Measurements from ENCODE around the gene IL10RA.

IL10RA gene

GRCh38 chr11:118042141-118042540, 55.9 kb downstream of the IL10RA start:
- H3K4me3 ChIP-seq (ENCODE audit: low read length in 2 of 2) = no peak overlapping the region
- no peaks in the 10 kb centered on the region for H3K4me1 ChIP-seq (ENCODE audit: control insufficient read depth in 2 of 2, insufficient read depth in 2 of 2, low read length in 2 of 2)
- H3K9me3 ChIP-seq (ENCODE audit: control insufficient read depth in 2 of 2, low read length in 2 of 2) = no peaks in the 10 kb centered on the region
- H3K27me3 ChIP-seq (ENCODE audit: control insufficient read depth in 2 of 2, insufficient read depth in 2 of 2, low read length in 2 of 2) = peaks cover 0 to 1% of the 10 kb centered on the region in 2 donors
- no peaks in the 10 kb centered on the region for H3K36me3 ChIP-seq (ENCODE audit: control insufficient read depth in 2 of 2, insufficient read depth in 2 of 2, low read length in 2 of 2)
- no peak overlapping the region for H3K9ac ChIP-seq (ENCODE audit: low read depth in 1 of 2, low read length in 2 of 2)
- H3K27ac ChIP-seq (ENCODE audit: low read depth in 2 of 2, low read length in 2 of 2) = no peak overlapping the region

GRCh38 chr11:118042796-118043195, 56.6 kb downstream of the IL10RA start:
- no peak overlapping the region for H3K4me3 ChIP-seq (ENCODE audit: low read length in 2 of 2)
- H3K4me1 ChIP-seq (ENCODE audit: control insufficient read depth in 2 of 2, insufficient read depth in 2 of 2, low read length in 2 of 2) = no peaks in the 10 kb centered on the region
- H3K9ac ChIP-seq (ENCODE audit: low read depth in 1 of 2, low read length in 2 of 2) = no peak overlapping the region
- H3K9me3 ChIP-seq (ENCODE audit: control insufficient read depth in 2 of 2, low read length in 2 of 2) = no peaks in the 10 kb centered on the region
- no peaks in the 10 kb centered on the region for H3K36me3 ChIP-seq (ENCODE audit: control insufficient read depth in 2 of 2, insufficient read depth in 2 of 2, low read length in 2 of 2)
- H3K27me3 ChIP-seq (ENCODE audit: control insufficient read depth in 2 of 2, insufficient read depth in 2 of 2, low read length in 2 of 2) = peaks cover 0 to 1% of the 10 kb centered on the region in 2 donors
- no peak overlapping the region for H3K27ac ChIP-seq (ENCODE audit: low read depth in 2 of 2, low read length in 2 of 2)

- H3K36me3 ChIP-seq (ENCODE audit: control insufficient read depth in 2 of 2, insufficient read depth in 2 of 2, low read length in 2 of 2) = no peaks in the 10 kb centered on the region
- H3K27me3 ChIP-seq (ENCODE audit: control insufficient read depth in 2 of 2, insufficient read depth in 2 of 2, low read length in 2 of 2) = peaks cover 0 to 1% of the 10 kb centered on the region in 2 donors
- H3K9me3 ChIP-seq (ENCODE audit: control insufficient read depth in 2 of 2, low read length in 2 of 2) = no peaks in the 10 kb centered on the region
- H3K4me3 ChIP-seq (ENCODE audit: low read length in 2 of 2) = no peak overlapping the region
- no peak overlapping the region for H3K9ac ChIP-seq (ENCODE audit: low read depth in 1 of 2, low read length in 2 of 2)
- no peaks in the 10 kb centered on the region for H3K4me1 ChIP-seq (ENCODE audit: control insufficient read depth in 2 of 2, insufficient read depth in 2 of 2, low read length in 2 of 2)
- H3K27ac ChIP-seq (ENCODE audit: low read depth in 2 of 2, low read length in 2 of 2) = no peak overlapping the region
These were observed 59.0 kb downstream of the IL10RA start for GRCh38 chr11:118045191-118045590.

GRCh38 chr11:118046051-118046963, 60.1 kb downstream of the IL10RA start:
- peaks cover 0 to 3% of the 10 kb centered on the region in 2 donors for H3K4me1 ChIP-seq (ENCODE audit: control insufficient read depth in 2 of 2, insufficient read depth in 2 of 2, low read length in 2 of 2)
- no peaks in the 10 kb centered on the region for H3K36me3 ChIP-seq (ENCODE audit: control insufficient read depth in 2 of 2, insufficient read depth in 2 of 2, low read length in 2 of 2)
- H3K27me3 ChIP-seq (ENCODE audit: control insufficient read depth in 2 of 2, insufficient read depth in 2 of 2, low read length in 2 of 2) = peaks cover 0 to 1% of the 10 kb centered on the region in 2 donors
- no peak overlapping the region for H3K27ac ChIP-seq (ENCODE audit: low read depth in 2 of 2, low read length in 2 of 2)
- H3K9me3 ChIP-seq (ENCODE audit: control insufficient read depth in 2 of 2, low read length in 2 of 2) = no peaks in the 10 kb centered on the region
- no peak overlapping the region for H3K4me3 ChIP-seq (ENCODE audit: low read length in 2 of 2)
- no peak overlapping the region for H3K9ac ChIP-seq (ENCODE audit: low read depth in 1 of 2, low read length in 2 of 2)

GRCh38 chr11:118046964-118047700, 60.9 kb downstream of the IL10RA start:
- Histone ChIP-seq H3K27me3 (ENCODE audit: control insufficient read depth in 2 of 2, insufficient read depth in 2 of 2, low read length in 2 of 2) (peaks cover 0 to 1% of the 10 kb centered on the region in 2 donors), H3K9me3 (ENCODE audit: control insufficient read depth in 2 of 2, low read length in 2 of 2) (no peaks in the 10 kb centered on the region), H3K4me3 (ENCODE audit: low read length in 2 of 2) (no peak overlapping the region), H3K27ac (ENCODE audit: low read depth in 2 of 2, low read length in 2 of 2) (no peak overlapping the region), H3K36me3 (ENCODE audit: control insufficient read depth in 2 of 2, insufficient read depth in 2 of 2, low read length in 2 of 2) (no peaks in the 10 kb centered on the region), H3K9ac (ENCODE audit: low read depth in 1 of 2, low read length in 2 of 2) (no peak overlapping the region), H3K4me1 (ENCODE audit: control insufficient read depth in 2 of 2, insufficient read depth in 2 of 2, low read length in 2 of 2) (peaks cover 3% of the 10 kb centered on the region in 2 donors)

GRCh38 chr11:118047749-118048148, 61.6 kb downstream of the IL10RA start:
- no peak overlapping the region for H3K4me3 ChIP-seq (ENCODE audit: low read length in 2 of 2)
- H3K27ac ChIP-seq (ENCODE audit: low read depth in 2 of 2, low read length in 2 of 2) = no peak overlapping the region
- H3K9me3 ChIP-seq (ENCODE audit: control insufficient read depth in 2 of 2, low read length in 2 of 2) = no peaks in the 10 kb centered on the region
- no peaks in the 10 kb centered on the region for H3K36me3 ChIP-seq (ENCODE audit: control insufficient read depth in 2 of 2, insufficient read depth in 2 of 2, low read length in 2 of 2)
- no peak overlapping the region for H3K9ac ChIP-seq (ENCODE audit: low read depth in 1 of 2, low read length in 2 of 2)
- peaks cover 0 to 1% of the 10 kb centered on the region in 2 donors for H3K27me3 ChIP-seq (ENCODE audit: control insufficient read depth in 2 of 2, insufficient read depth in 2 of 2, low read length in 2 of 2)
- H3K4me1 ChIP-seq (ENCODE audit: control insufficient read depth in 2 of 2, insufficient read depth in 2 of 2, low read length in 2 of 2) = peaks cover 4 to 5% of the 10 kb centered on the region in 2 donors

- no peak overlapping the region for H3K27ac ChIP-seq (ENCODE audit: low read depth in 2 of 2, low read length in 2 of 2)
- H3K9ac ChIP-seq (ENCODE audit: low read depth in 1 of 2, low read length in 2 of 2) = no peak overlapping the region
- H3K4me3 ChIP-seq (ENCODE audit: low read length in 2 of 2) = no peak overlapping the region
- H3K27me3 ChIP-seq (ENCODE audit: control insufficient read depth in 2 of 2, insufficient read depth in 2 of 2, low read length in 2 of 2) = peaks cover 0 to 1% of the 10 kb centered on the region in 2 donors
- H3K9me3 ChIP-seq (ENCODE audit: control insufficient read depth in 2 of 2, low read length in 2 of 2) = no peaks in the 10 kb centered on the region
- peaks cover 4 to 5% of the 10 kb centered on the region in 2 donors for H3K4me1 ChIP-seq (ENCODE audit: control insufficient read depth in 2 of 2, insufficient read depth in 2 of 2, low read length in 2 of 2)
- no peaks in the 10 kb centered on the region for H3K36me3 ChIP-seq (ENCODE audit: control insufficient read depth in 2 of 2, insufficient read depth in 2 of 2, low read length in 2 of 2)
These were observed 62.5 kb downstream of the IL10RA start for GRCh38 chr11:118048472-118049370.

GRCh38 chr11:118049771-118050170, 63.6 kb downstream of the IL10RA start:
- Histone ChIP-seq H3K9ac (ENCODE audit: low read depth in 1 of 2, low read length in 2 of 2) (no peak overlapping the region), H3K4me3 (ENCODE audit: low read length in 2 of 2) (no peak overlapping the region), H3K4me1 (ENCODE audit: control insufficient read depth in 2 of 2, insufficient read depth in 2 of 2, low read length in 2 of 2) (peaks cover 4 to 5% of the 10 kb centered on the region in 2 donors), H3K27ac (ENCODE audit: low read depth in 2 of 2, low read length in 2 of 2) (no peak overlapping the region), H3K9me3 (ENCODE audit: control insufficient read depth in 2 of 2, low read length in 2 of 2) (no peaks in the 10 kb centered on the region), H3K27me3 (ENCODE audit: control insufficient read depth in 2 of 2, insufficient read depth in 2 of 2, low read length in 2 of 2) (peaks cover 0 to 1% of the 10 kb centered on the region in 2 donors), H3K36me3 (ENCODE audit: control insufficient read depth in 2 of 2, insufficient read depth in 2 of 2, low read length in 2 of 2) (no peaks in the 10 kb centered on the region)

GRCh38 chr11:118050208-118050891, 64.2 kb downstream of the IL10RA start:
- Histone ChIP-seq H3K27me3 (ENCODE audit: control insufficient read depth in 2 of 2, insufficient read depth in 2 of 2, low read length in 2 of 2) (no peaks in the 10 kb centered on the region), H3K27ac (ENCODE audit: low read depth in 2 of 2, low read length in 2 of 2) (no peak overlapping the region), H3K4me3 (ENCODE audit: low read length in 2 of 2) (no peak overlapping the region), H3K4me1 (ENCODE audit: control insufficient read depth in 2 of 2, insufficient read depth in 2 of 2, low read length in 2 of 2) (peaks cover 4 to 5% of the 10 kb centered on the region in 2 donors), H3K36me3 (ENCODE audit: control insufficient read depth in 2 of 2, insufficient read depth in 2 of 2, low read length in 2 of 2) (no peaks in the 10 kb centered on the region), H3K9me3 (ENCODE audit: control insufficient read depth in 2 of 2, low read length in 2 of 2) (no peaks in the 10 kb centered on the region), H3K9ac (ENCODE audit: low read depth in 1 of 2, low read length in 2 of 2) (no peak overlapping the region)

Measured in mucosa of rectum (tissue), 2 donors.